Amygdala (tissue), 56 donors: Measurements from ENCODE around the gene NLRP13.

Source experiments
- DNase-seq, 56 donors: peaks; one replicate each; lab custom pipeline; 2025; lab: John Stamatoyannopoulos, UW

The NLRP13 gene

DNA sequence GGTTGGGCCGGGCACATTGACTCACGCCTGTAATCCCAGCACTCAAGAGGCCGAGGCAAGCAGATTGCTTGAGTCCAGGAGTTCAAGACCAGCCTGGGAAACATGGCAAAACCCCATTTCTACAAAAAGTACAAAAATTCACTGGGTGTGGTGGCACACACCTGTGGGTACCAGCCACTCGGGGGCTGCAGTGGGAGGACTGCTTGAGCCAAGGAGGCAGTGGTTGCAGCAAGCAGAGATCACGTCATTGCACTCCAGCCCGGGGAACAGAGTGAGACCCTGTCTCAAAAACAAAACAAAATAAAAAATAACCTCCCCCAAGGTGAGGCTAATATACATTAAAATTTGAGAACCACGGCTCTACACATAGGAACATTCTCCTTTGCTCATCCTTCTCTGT lies 24.9 kb downstream of the NLRP13 start:
- DNase-seq, result no peak

DNA sequence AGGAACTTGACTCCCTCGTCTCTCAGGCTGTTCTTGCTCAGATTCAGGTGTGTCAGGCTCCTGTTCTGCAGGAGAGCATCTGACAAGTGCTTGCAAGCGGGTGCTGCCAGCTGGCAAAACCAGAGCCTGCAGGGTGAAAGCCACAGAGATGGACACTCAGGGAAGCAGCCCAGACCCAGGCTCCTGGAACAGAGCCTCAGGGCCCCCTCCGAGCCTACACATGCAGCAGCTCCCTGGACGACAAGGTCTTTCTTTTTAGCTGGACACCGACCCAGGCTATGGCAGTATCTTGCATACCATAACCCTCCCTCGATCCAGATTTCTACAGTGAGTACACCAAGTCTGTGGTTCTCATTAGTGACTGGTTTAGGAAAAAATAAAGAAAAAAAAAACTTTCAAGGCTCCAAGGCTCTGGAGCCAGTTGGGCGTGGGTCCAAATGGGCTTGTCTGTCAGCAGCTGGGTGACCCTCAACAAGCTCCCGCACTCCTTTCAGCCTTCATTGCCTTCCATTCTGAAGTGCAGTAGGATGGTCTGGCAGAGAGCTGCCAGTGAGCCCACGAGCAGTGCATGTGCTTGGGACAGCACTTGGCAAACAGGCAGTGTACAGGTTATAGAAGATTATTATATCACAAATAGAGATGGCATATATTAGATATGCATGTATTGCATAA lies 29.9 kb downstream of the NLRP13 start:
- DNase-seq, result no peak

- no peak for DNase-seq
Measured at GRCh38 chr19:55901369-55902079, 30.6 kb downstream of the NLRP13 start.

GRCh38 chr19:55898911-55899310 lies 33.2 kb downstream of the NLRP13 start:
- DNase-seq, result no peak

- no peak for DNase-seq
Measured at GRCh38 chr19:55882626-55883025, 49.5 kb downstream of the NLRP13 start.

DNA sequence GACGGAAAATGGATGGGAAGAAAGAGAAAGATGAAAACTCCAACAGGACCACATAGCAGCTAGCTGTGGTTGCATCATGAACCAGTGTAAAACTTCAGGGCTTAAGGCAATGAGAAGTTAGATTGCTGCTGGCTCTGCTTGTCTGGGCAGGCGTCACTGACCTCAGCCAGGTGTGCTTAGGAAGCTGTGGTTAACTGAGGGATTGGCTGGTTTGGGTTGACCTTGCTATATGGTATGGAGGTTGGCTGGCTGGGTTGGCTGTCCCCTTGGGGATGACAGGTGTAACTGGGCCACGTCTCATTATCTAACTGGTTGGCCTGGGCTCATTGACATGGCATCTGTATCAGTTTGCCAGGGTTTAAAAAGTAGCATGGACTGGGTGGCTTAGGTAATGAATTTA lies 54.9 kb downstream of the NLRP13 start:
- DNase-seq, result no peak

- no peak for DNase-seq
Measured at GRCh38 chr19:55870736-55871135, 61.4 kb downstream of the NLRP13 start.

GRCh38 chr19:55867101-55867500 lies 65.0 kb downstream of the NLRP13 start:
- DNase-seq, result no peak

GRCh38 chr19:55866521-55866920 lies 65.6 kb downstream of the NLRP13 start:
- no peak for DNase-seq

- no peak for DNase-seq
Measured at GRCh38 chr19:55858969-55859368, 73.2 kb downstream of the NLRP13 start.

DNA sequence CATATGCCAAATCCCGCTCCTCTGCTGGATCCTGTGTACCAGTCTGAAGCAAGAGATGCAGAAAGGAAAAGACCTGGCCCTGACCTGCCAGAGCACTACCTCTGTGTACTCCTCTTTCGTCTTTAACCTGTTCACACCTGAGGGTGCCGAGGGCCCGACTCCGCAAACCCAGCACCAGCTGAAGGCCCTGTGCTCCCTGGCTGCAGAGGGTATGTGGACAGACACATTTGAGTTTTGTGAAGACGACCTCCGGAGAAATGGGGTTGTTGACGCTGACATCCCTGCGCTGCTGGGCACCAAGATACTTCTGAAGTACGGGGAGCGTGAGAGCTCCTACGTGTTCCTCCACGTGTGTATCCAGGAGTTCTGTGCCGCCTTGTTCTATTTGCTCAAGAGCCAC lies 73.7 kb downstream of the NLRP13 start:
- DNase-seq, result no peak

DNA sequence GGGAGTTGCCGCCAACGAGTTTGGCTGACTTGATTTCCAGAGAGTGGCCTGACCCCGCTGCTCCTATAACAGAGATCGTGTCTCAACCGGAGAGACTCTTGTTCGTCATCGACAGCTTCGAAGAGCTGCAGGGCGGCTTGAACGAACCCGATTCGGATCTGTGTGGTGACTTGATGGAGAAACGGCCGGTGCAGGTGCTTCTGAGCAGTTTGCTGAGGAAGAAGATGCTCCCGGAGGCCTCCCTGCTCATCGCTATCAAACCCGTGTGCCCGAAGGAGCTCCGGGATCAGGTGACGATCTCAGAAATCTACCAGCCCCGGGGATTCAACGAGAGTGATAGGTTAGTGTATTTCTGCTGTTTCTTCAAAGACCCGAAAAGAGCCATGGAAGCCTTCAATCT lies 74.2 kb downstream of the NLRP13 start:
- no peak for DNase-seq

- DNase-seq, result peak in 2 of 56 donors; percentile 1 to 14
Measured at GRCh38 chr19:55857149-55857548, 75.0 kb downstream of the NLRP13 start.

- DNase-seq, result peak in 2 of 56 donors; percentile 1
Measured at GRCh38 chr19:55855160-55855559, 77.0 kb downstream of the NLRP13 start.
